ENCODE measurements around the gene GPR61.

GRCh38 chr1:109538827-109539555 lies 681 bp upstream of the GPR61 start:
- TF ChIP-seq GATA2 (IDR thresholded peaks at IDR 0.05; ENCODE audit: low read depth, low read length): no peak
- TF ChIP-seq GATA3 (IDR thresholded peaks at IDR 0.05; ENCODE audit: low read depth, low read length): no peak
